DOHH2 (cell line): ENCODE results near the gene UBE2H.

Experiments
- H3F3A ChIP-seq: fragments of 200-600 bp; sonication (generic), shearing (Covaris generic); 2 replicates; pipeline ENCODE4 v1.6.0; 2016; ENCODE audit warnings: antibody characterized with exemption, mild to moderate bottlenecking; ENCODE audit not compliant: control insufficient read depth, insufficient read depth
- H3K27ac ChIP-seq: fragments of 200-600 bp; sonication (generic); 2 replicates; pipeline ENCODE4 v1.5.1; 2014; ENCODE audit warnings: low read depth, mild to moderate bottlenecking, low read length, moderate library complexity
- H3K27me3 ChIP-seq: fragments of 200-600 bp; sonication (generic); 2 replicates; pipeline ENCODE4 v1.6.1; 2014; ENCODE audit warnings: mild to moderate bottlenecking, low read length, mixed read lengths; ENCODE audit not compliant: control insufficient read depth
- H3K36me3 ChIP-seq: fragments of 200-600 bp; sonication (generic); 2 replicates; pipeline ENCODE4 v1.6.1; 2014; ENCODE audit warnings: mild to moderate bottlenecking, low read length, moderate library complexity, mixed read lengths; ENCODE audit not compliant: control insufficient read depth
- H3K4me1 ChIP-seq: fragments of 200-600 bp; sonication (generic); 2 replicates; pipeline ENCODE4 v1.6.1; 2014; ENCODE audit warnings: mild to moderate bottlenecking, low read length, mixed read lengths; ENCODE audit not compliant: control insufficient read depth
- H3K4me2 ChIP-seq: fragments of 200-600 bp; sonication (generic); 2 replicates; pipeline ENCODE4 v1.6.0; 2014; ENCODE audit warnings: mild to moderate bottlenecking, low read length, moderate library complexity
- H3K4me3 ChIP-seq: fragments of 200-600 bp; sonication (generic); 2 replicates; pipeline ENCODE4 v1.5.1; 2014; ENCODE audit warnings: mild to moderate bottlenecking, low read length, mixed read lengths
- H3K79me2 ChIP-seq: fragments of 200-600 bp; sonication (generic); 2 replicates; pipeline ENCODE4 v1.6.1; 2014; ENCODE audit warnings: mild to moderate bottlenecking, low read length, mixed read lengths; ENCODE audit not compliant: control insufficient read depth
- H3K9me2 ChIP-seq: fragments of 200-600 bp; sonication (generic); replicated peaks from 2 replicates; pipeline ENCODE4 v1.6.1; 2014; ENCODE audit warnings: mild to moderate bottlenecking, low read length, mixed read lengths; ENCODE audit not compliant: control insufficient read depth
- H3K9me3 ChIP-seq: fragments of 200-600 bp; sonication (generic); 2 replicates; pipeline ENCODE4 v1.6.1; 2014; ENCODE audit warnings: antibody characterized with exemption, low read length, mixed read lengths; ENCODE audit not compliant: control insufficient read depth, insufficient read depth
- H4K20me1 ChIP-seq: fragments of 200-600 bp; sonication (generic); 2 replicates; pipeline ENCODE4 v1.6.0; 2014; ENCODE audit warnings: low read depth, mild to moderate bottlenecking, antibody characterized with exemption, low read length, moderate library complexity; ENCODE audit not compliant: control insufficient read depth, insufficient read depth
- EZH2phosphoT487 ChIP-seq: fragments of 200-600 bp; sonication (generic); IDR thresholded peaks from 2 replicates; pipeline ENCODE4 v1.6.1; 2017; ENCODE audit warnings: borderline replicate concordance, mild to moderate bottlenecking, antibody characterized with exemption, low read length, moderate library complexity, mixed read lengths
- TF ChIP-seq, protein P1 (sequence below): fragments of 200-600 bp; sonication (generic); IDR thresholded peaks from one replicate; pipeline ENCODE4 v1.5.1; 2014; ENCODE audit warnings: antibody characterized with exemption, mild to moderate bottlenecking, low read depth, low read length; ENCODE audit not compliant: poor library complexity, severe bottlenecking

Gene UBE2H

GRCh38 chr7:129923709-129924108 lies 29.1 kb downstream of the UBE2H start:
- H3K9me3 ChIP-seq: no peaks in the 10 kb centered on the region
- TF ChIP-seq, protein P1, sequence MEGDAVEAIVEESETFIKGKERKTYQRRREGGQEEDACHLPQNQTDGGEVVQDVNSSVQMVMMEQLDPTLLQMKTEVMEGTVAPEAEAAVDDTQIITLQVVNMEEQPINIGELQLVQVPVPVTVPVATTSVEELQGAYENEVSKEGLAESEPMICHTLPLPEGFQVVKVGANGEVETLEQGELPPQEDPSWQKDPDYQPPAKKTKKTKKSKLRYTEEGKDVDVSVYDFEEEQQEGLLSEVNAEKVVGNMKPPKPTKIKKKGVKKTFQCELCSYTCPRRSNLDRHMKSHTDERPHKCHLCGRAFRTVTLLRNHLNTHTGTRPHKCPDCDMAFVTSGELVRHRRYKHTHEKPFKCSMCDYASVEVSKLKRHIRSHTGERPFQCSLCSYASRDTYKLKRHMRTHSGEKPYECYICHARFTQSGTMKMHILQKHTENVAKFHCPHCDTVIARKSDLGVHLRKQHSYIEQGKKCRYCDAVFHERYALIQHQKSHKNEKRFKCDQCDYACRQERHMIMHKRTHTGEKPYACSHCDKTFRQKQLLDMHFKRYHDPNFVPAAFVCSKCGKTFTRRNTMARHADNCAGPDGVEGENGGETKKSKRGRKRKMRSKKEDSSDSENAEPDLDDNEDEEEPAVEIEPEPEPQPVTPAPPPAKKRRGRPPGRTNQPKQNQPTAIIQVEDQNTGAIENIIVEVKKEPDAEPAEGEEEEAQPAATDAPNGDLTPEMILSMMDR: no peak
- H3F3A ChIP-seq: no peaks in the 10 kb centered on the region
- H4K20me1 ChIP-seq: no peaks in the 10 kb centered on the region
- H3K36me3 ChIP-seq: peaks cover 5% of the 10 kb centered on the region; the same call in 1 of the 2 replicates
- no peak overlapping the region for H3K4me3 ChIP-seq
- no peaks in the 10 kb centered on the region for H3K9me2 ChIP-seq
- no peak overlapping the region for H3K27ac ChIP-seq
- H3K4me1 ChIP-seq: no peaks in the 10 kb centered on the region
- H3K79me2 ChIP-seq: no peaks in the 10 kb centered on the region
- no peaks in the 10 kb centered on the region for H3K27me3 ChIP-seq
- no peak overlapping the region for H3K4me2 ChIP-seq

DNA sequence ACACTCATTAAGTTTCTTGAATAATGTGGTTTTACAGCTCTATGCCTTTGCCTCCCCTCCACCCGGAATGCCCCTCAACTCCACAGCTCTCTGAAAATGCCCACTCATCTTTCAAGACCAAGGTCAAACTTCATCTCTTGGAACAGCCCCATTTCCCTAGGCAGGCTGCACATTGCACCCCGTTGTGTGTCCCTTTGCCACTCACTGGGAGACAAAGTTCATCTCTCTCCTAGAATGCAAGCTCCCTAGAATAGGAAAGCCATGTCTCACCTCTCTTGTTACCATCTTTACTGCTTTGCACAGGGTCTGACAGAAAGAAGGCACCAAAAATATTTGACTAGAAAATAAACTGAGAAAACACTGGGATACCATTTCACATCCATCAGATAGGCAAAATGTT lies 33.3 kb downstream of the UBE2H start:
- Histone ChIP-seq H3K36me3 (peaks cover 5% of the 10 kb centered on the region; the same call in 1 of the 2 replicates), H3K27me3 (no peaks in the 10 kb centered on the region), H3K9me2 (no peaks in the 10 kb centered on the region), H3K79me2 (peaks cover 4% of the 10 kb centered on the region; the same call in 1 of the 2 replicates), H3K4me3 (no peak overlapping the region), H3K4me1 (no peaks in the 10 kb centered on the region), H3K27ac (no peak overlapping the region), H3K4me2 (no peak overlapping the region), H3F3A (no peaks in the 10 kb centered on the region), H4K20me1 (no peaks in the 10 kb centered on the region), H3K9me3 (no peaks in the 10 kb centered on the region)
- TF ChIP-seq, protein P1: no peak
- TF ChIP-seq EZH2phosphoT487: no peak

- H4K20me1 ChIP-seq: no peaks in the 10 kb centered on the region
- no peaks in the 10 kb centered on the region for H3K9me2 ChIP-seq
- H3K9me3 ChIP-seq: no peaks in the 10 kb centered on the region
- no peaks in the 10 kb centered on the region for H3F3A ChIP-seq
- H3K79me2 ChIP-seq: peaks cover 4% of the 10 kb centered on the region; the same call in 1 of the 2 replicates
- peaks cover 2% of the 10 kb centered on the region; the same call in 1 of the 2 replicates for H3K36me3 ChIP-seq
- H3K4me2 ChIP-seq: no peak overlapping the region
- no peak overlapping the region for H3K27ac ChIP-seq
- H3K4me1 ChIP-seq: no peaks in the 10 kb centered on the region
- no peaks in the 10 kb centered on the region for H3K27me3 ChIP-seq
- TF ChIP-seq, protein P1: no peak
- no peak for TF ChIP-seq EZH2phosphoT487
- H3K4me3 ChIP-seq: no peak overlapping the region
These were observed 33.8 kb downstream of the UBE2H start for GRCh38 chr7:129918922-129919321.
